Neutrophil (primary cell): Measurements from ENCODE around the gene CRYBB2.
"Not testable (repeated sequence)": the region's sequence is repeated elsewhere in the genome, so short reads cannot be mapped to it uniquely, and the experiment has no call there.

ENCODE experiments used
- H3K27ac ChIP-seq: fragments of 200-600 bp; sonication (generic); 2 replicates; pipeline ENCODE4 v1.5.1; 2016; ENCODE audit warnings: mild to moderate bottlenecking, moderate library complexity
- H3K27me3 ChIP-seq: fragments of 200-600 bp; sonication (generic); 2 replicates; pipeline ENCODE4 v1.6.0; 2016; ENCODE audit warnings: mild to moderate bottlenecking
- H3K36me3 ChIP-seq: fragments of 200-600 bp; sonication (generic); 2 replicates; pipeline ENCODE4 v1.5.1; 2017
- H3K4me1 ChIP-seq, 2 experiments: fragments of 200-600 bp in 1 of 2; sonication (generic) in 1 of 2; 1 replicate in 1 of 2; 2 replicates in 1 of 2; pipeline versions ENCODE4 v1.5.1 to v1.6.1; 2013 to 2016; ENCODE audit warnings: low read depth in 1 of 2, low read length in 1 of 2, mild to moderate bottlenecking in 1 of 2, moderate library complexity in 1 of 2; ENCODE audit not compliant: control insufficient read depth in 1 of 2, insufficient read depth in 1 of 2
- H3K4me3 ChIP-seq, 2 experiments: fragments of 200-600 bp in 1 of 2; sonication (generic) in 1 of 2; 1 replicate in 1 of 2; 2 replicates in 1 of 2; pipeline ENCODE4 v1.5.1; 2013 to 2016; ENCODE audit warnings: low read depth in 1 of 2, low read length in 1 of 2, mild to moderate bottlenecking in 1 of 2, moderate library complexity in 1 of 2
- H3K9me3 ChIP-seq: fragments of 200-600 bp; sonication (generic); 2 replicates; pipeline ENCODE4 v1.5.1; 2016
- CTCF ChIP-seq: fragments of 200-600 bp; sonication (generic); IDR thresholded peaks from 2 replicates; pipeline ENCODE4 v1.5.1; 2016; ENCODE audit warnings: antibody characterized with exemption

The CRYBB2 gene

DNA sequence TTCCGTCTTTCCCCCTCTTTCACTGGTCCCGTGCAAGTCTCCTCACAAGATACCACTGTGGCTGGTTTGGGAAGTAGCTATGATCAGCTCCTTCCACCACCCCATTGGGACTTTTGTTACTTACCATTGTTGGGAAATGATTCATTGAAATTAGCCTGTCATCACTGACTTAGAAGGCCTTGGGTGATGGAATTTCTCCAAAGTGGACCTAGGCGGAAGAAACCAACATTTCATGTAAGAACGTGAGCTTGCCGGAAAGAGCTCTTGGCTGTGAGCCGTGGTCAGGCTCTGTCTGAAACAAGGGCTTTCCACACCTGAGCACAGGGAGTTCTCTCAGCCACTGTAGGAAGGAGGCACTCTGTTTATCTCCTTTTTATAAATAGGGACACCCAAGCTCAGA, 43.3 kb upstream of the CRYBB2 start:
- Histone ChIP-seq H3K9me3 (no peaks in the 10 kb centered on the region), H3K27ac (no peak overlapping the region), H3K36me3 (no peaks in the 10 kb centered on the region), H3K27me3 (no peaks in the 10 kb centered on the region), H3K4me3 (no peak overlapping the region), H3K4me1 (no peaks in the 10 kb centered on the region)
- TF ChIP-seq CTCF, result no peak

DNA sequence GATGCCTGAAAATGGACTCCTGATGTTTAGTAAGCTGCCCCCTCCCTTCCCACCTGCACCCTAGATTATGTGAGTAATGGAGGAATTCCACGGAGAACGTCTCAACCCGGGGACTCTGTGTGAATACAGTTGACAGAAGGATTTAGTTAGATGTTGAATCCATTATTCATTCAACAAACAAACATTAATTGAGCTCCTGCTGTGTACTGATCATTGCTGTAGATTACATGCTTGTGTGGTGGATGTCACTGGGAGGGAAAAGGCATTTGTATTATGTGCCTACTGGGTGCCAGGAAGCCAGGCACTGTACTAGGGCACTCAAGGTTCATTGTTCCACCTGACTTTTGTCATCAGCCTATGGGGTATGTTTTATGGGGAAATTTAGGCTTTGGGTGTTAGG, 42.6 kb upstream of the CRYBB2 start:
- H3K36me3 ChIP-seq, result no peaks in the 10 kb centered on the region
- no peaks in the 10 kb centered on the region for H3K27me3 ChIP-seq
- H3K27ac ChIP-seq, result no peak overlapping the region
- no peak for TF ChIP-seq CTCF
- no peak overlapping the region for H3K4me3 ChIP-seq
- no peaks in the 10 kb centered on the region for H3K9me3 ChIP-seq
- no peaks in the 10 kb centered on the region for H3K4me1 ChIP-seq

GRCh38 chr22:25177226-25177625, 42.2 kb upstream of the CRYBB2 start:
- Histone ChIP-seq H3K27me3 (no peaks in the 10 kb centered on the region), H3K4me3 (no peak overlapping the region), H3K36me3 (no peaks in the 10 kb centered on the region), H3K27ac (no peak overlapping the region), H3K4me1 (no peaks in the 10 kb centered on the region), H3K9me3 (no peaks in the 10 kb centered on the region)
- TF ChIP-seq CTCF, result no peak

DNA sequence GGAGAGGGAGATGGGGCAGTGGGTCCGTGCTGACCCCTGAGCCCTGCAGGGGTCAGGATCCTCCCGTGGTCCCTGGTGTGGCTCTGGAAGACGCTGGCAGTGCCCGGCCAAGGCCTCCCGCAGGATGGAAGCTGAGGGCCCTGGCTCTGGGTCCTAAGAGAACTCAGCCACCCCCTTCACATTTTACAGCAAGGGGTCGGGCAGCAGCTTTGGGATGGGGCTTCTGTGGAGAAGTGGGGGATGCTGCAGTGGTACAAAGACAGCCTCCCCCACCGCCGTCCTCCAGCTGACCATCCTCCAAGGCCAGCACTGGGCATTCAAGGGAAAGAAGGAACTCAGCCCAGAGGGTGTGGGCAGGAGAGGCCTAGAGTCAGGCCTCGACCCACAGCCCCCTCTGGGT, 41.5 kb upstream of the CRYBB2 start:
- H3K27ac ChIP-seq, result no peak overlapping the region
- H3K4me1 ChIP-seq, result no peaks in the 10 kb centered on the region
- no peaks in the 10 kb centered on the region for H3K27me3 ChIP-seq
- no peaks in the 10 kb centered on the region for H3K9me3 ChIP-seq
- no peak overlapping the region for H3K4me3 ChIP-seq
- no peak for TF ChIP-seq CTCF
- H3K36me3 ChIP-seq, result no peaks in the 10 kb centered on the region

- not testable (repeated sequence) for H3K4me3 ChIP-seq, H3K27me3 ChIP-seq, H3K4me1 ChIP-seq, H3K36me3 ChIP-seq, H3K9me3 ChIP-seq
- peak overlapping the region; percentile 57 for H3K27ac ChIP-seq
Measured at GRCh38 chr22:25178348-25178747, 41.1 kb upstream of the CRYBB2 start.

DNA sequence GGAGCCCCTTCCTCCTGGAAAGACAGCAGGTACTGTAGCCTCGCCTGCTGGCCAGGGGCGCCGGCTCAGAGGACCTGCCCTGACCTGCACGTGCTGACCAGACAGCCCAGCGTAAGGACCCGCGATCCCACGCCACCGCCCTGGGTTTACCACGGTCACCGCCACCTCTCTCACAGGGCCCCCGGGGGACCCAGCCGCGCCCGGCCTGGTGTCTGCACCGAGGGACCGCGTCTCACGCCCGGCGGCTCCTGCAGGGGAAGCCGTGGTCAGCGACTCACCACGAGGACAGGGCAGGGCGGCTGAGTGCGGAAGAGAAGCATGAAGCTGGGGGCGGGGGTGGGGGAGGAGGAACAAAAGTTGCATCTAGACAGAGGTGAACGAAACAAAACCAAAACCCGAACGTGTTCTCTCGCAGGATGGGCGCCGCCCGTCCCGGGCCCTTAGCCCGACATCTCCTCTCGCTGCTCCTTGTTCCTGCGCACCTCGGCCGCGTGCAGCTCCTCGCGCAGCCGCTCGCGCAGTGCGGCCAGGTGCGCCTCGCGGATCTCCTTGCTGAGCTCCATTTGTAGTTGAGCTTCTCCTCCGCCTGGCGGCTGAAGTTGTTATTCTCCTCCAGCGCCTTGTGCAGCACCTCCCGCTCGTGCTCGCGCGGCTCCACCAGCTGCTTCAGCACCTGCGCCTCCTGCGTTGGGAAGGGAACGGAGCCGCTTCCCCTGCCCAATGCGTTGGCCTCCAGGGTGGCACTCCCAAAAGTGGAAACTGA, 40.4 kb upstream of the CRYBB2 start:
- Histone ChIP-seq H3K4me3 (peak overlapping the region in 1 of 2 experiments; percentile 30), H3K27ac (peak overlapping the region; percentile 62)
- H3K27me3 ChIP-seq, H3K36me3 ChIP-seq, H3K9me3 ChIP-seq, H3K4me1 ChIP-seq: not testable (repeated sequence)
